Measurements from ENCODE around the gene FBF1.

The FBF1 gene

GRCh38 chr17:75898065-75898464 lies 42.8 kb downstream of the FBF1 start:
- Histone ChIP-seq H3K27me3 (ENCODE audit: control insufficient read depth in 5 of 5, insufficient read depth in 4 of 5, low read length in 5 of 5) (no peaks in the 10 kb centered on the region), H3K36me3 (ENCODE audit: control insufficient read depth in 5 of 5, insufficient read depth in 5 of 5, low read length in 5 of 5) (peaks cover 0 to 52% (median 47%) of the 10 kb centered on the region in 5 donors), H3K9me3 (ENCODE audit: control insufficient read depth in 5 of 5, low read length in 5 of 5) (no peaks in the 10 kb centered on the region), H3K9ac (ENCODE audit: low read length in 5 of 5) (no peak overlapping the region), H3K27ac (ENCODE audit: low read depth, low read length) (peak overlapping the region; percentile 76), H3K4me3 (ENCODE audit: low read depth in 1 of 5, low read length in 5 of 5) (no peak overlapping the region), H3K4me1 (ENCODE audit: control insufficient read depth in 5 of 5, insufficient read depth in 5 of 5, low read length in 5 of 5) (peaks cover 2 to 47% (median 30%) of the 10 kb centered on the region in 5 donors)

GRCh38 chr17:75897160-75898019 lies 43.5 kb downstream of the FBF1 start:
- Histone ChIP-seq H3K4me1 (ENCODE audit: control insufficient read depth in 5 of 5, insufficient read depth in 5 of 5, low read length in 5 of 5) (peaks cover 2 to 50% (median 30%) of the 10 kb centered on the region in 5 donors), H3K4me3 (ENCODE audit: low read depth in 1 of 5, low read length in 5 of 5) (peak overlapping the region in 4 of 5 donors; percentile 22 to 83 (median 60)), H3K27ac (ENCODE audit: low read depth, low read length) (peak overlapping the region; percentile 76), H3K9ac (ENCODE audit: low read length in 5 of 5) (peak overlapping the region in 4 of 5 donors; percentile 43 to 77 (median 68)), H3K9me3 (ENCODE audit: control insufficient read depth in 5 of 5, low read length in 5 of 5) (no peaks in the 10 kb centered on the region), H3K36me3 (ENCODE audit: control insufficient read depth in 5 of 5, insufficient read depth in 5 of 5, low read length in 5 of 5) (peaks cover 0 to 49% (median 42%) of the 10 kb centered on the region in 5 donors), H3K27me3 (ENCODE audit: control insufficient read depth in 5 of 5, insufficient read depth in 4 of 5, low read length in 5 of 5) (no peaks in the 10 kb centered on the region)

GRCh38 chr17:75896415-75897159 lies 44.3 kb downstream of the FBF1 start, which contains the start of gene TRIM65:
TRIM65 (minus strand) TSS chr17:75896951; CDS start chr17:75896937, 14 bp downstream.
- peak within 1 kb of the TSS; percentile 63 to 78 (median 77) for H3K9ac ChIP-seq (ENCODE audit: low read length in 5 of 5)
- no peaks in the 10 kb centered on the region for H3K27me3 ChIP-seq (ENCODE audit: control insufficient read depth in 5 of 5, insufficient read depth in 4 of 5, low read length in 5 of 5)
- peak within 1 kb of the TSS; percentile 62 to 83 (median 71) for H3K4me3 ChIP-seq (ENCODE audit: low read depth in 1 of 5, low read length in 5 of 5)
- no peaks in the 10 kb centered on the region for H3K9me3 ChIP-seq (ENCODE audit: control insufficient read depth in 5 of 5, low read length in 5 of 5)
- peak within 1 kb of the TSS; percentile 76 for H3K27ac ChIP-seq (ENCODE audit: low read depth, low read length)
- H3K4me1 ChIP-seq (ENCODE audit: control insufficient read depth in 5 of 5, insufficient read depth in 5 of 5, low read length in 5 of 5): peaks cover 2 to 54% (median 30%) of the 10 kb centered on the region in 5 donors
- H3K36me3 ChIP-seq (ENCODE audit: control insufficient read depth in 5 of 5, insufficient read depth in 5 of 5, low read length in 5 of 5): peaks cover 0 to 49% (median 40%) of the 10 kb centered on the region in 5 donors

GRCh38 chr17:75895370-75896155 lies 45.3 kb downstream of the FBF1 start:
- Histone ChIP-seq H3K4me3 (ENCODE audit: low read depth in 1 of 5, low read length in 5 of 5) (peak overlapping the region; percentile 59 to 83 (median 66)), H3K36me3 (ENCODE audit: control insufficient read depth in 5 of 5, insufficient read depth in 5 of 5, low read length in 5 of 5) (peaks cover 0 to 49% (median 40%) of the 10 kb centered on the region in 5 donors), H3K27ac (ENCODE audit: low read depth, low read length) (peak overlapping the region; percentile 76), H3K9me3 (ENCODE audit: control insufficient read depth in 5 of 5, low read length in 5 of 5) (no peaks in the 10 kb centered on the region), H3K9ac (ENCODE audit: low read length in 5 of 5) (peak overlapping the region in 4 of 5 donors; percentile 63 to 78 (median 73)), H3K27me3 (ENCODE audit: control insufficient read depth in 5 of 5, insufficient read depth in 4 of 5, low read length in 5 of 5) (no peaks in the 10 kb centered on the region), H3K4me1 (ENCODE audit: control insufficient read depth in 5 of 5, insufficient read depth in 5 of 5, low read length in 5 of 5) (peaks cover 2 to 55% (median 30%) of the 10 kb centered on the region in 5 donors)

- Histone ChIP-seq H3K4me1 (ENCODE audit: control insufficient read depth in 5 of 5, insufficient read depth in 5 of 5, low read length in 5 of 5) (peaks cover 2 to 44% (median 30%) of the 10 kb centered on the region in 5 donors), H3K9me3 (ENCODE audit: control insufficient read depth in 5 of 5, low read length in 5 of 5) (no peaks in the 10 kb centered on the region), H3K27me3 (ENCODE audit: control insufficient read depth in 5 of 5, insufficient read depth in 4 of 5, low read length in 5 of 5) (no peaks in the 10 kb centered on the region), H3K9ac (ENCODE audit: low read length in 5 of 5) (peak overlapping the region in 3 of 5 donors; percentile 16 to 53 (median 33)), H3K36me3 (ENCODE audit: control insufficient read depth in 5 of 5, insufficient read depth in 5 of 5, low read length in 5 of 5) (peaks cover 0 to 51% (median 40%) of the 10 kb centered on the region in 5 donors), H3K27ac (ENCODE audit: low read depth, low read length) (no peak overlapping the region), H3K4me3 (ENCODE audit: low read depth in 1 of 5, low read length in 5 of 5) (no peak overlapping the region)
Measured at GRCh38 chr17:75894049-75894733, 46.7 kb downstream of the FBF1 start.

GRCh38 chr17:75893305-75894048 lies 47.4 kb downstream of the FBF1 start:
- Histone ChIP-seq H3K4me3 (ENCODE audit: low read depth in 1 of 5, low read length in 5 of 5) (no peak overlapping the region), H3K9me3 (ENCODE audit: control insufficient read depth in 5 of 5, low read length in 5 of 5) (no peaks in the 10 kb centered on the region), H3K27ac (ENCODE audit: low read depth, low read length) (no peak overlapping the region), H3K36me3 (ENCODE audit: control insufficient read depth in 5 of 5, insufficient read depth in 5 of 5, low read length in 5 of 5) (peaks cover 0 to 45% (median 34%) of the 10 kb centered on the region in 5 donors), H3K9ac (ENCODE audit: low read length in 5 of 5) (peak overlapping the region in 2 of 5 donors; percentile 7 to 33), H3K27me3 (ENCODE audit: control insufficient read depth in 5 of 5, insufficient read depth in 4 of 5, low read length in 5 of 5) (no peaks in the 10 kb centered on the region), H3K4me1 (ENCODE audit: control insufficient read depth in 5 of 5, insufficient read depth in 5 of 5, low read length in 5 of 5) (peaks cover 2 to 43% (median 30%) of the 10 kb centered on the region in 5 donors)

GRCh38 chr17:75892556-75893224 lies 48.2 kb downstream of the FBF1 start:
- Histone ChIP-seq H3K9ac (ENCODE audit: low read length in 5 of 5) (no peak overlapping the region), H3K4me3 (ENCODE audit: low read depth in 1 of 5, low read length in 5 of 5) (no peak overlapping the region), H3K36me3 (ENCODE audit: control insufficient read depth in 5 of 5, insufficient read depth in 5 of 5, low read length in 5 of 5) (peaks cover 0 to 38% (median 28%) of the 10 kb centered on the region in 5 donors), H3K27me3 (ENCODE audit: control insufficient read depth in 5 of 5, insufficient read depth in 4 of 5, low read length in 5 of 5) (no peaks in the 10 kb centered on the region), H3K27ac (ENCODE audit: low read depth, low read length) (no peak overlapping the region), H3K9me3 (ENCODE audit: control insufficient read depth in 5 of 5, low read length in 5 of 5) (no peaks in the 10 kb centered on the region), H3K4me1 (ENCODE audit: control insufficient read depth in 5 of 5, insufficient read depth in 5 of 5, low read length in 5 of 5) (peaks cover 2 to 43% (median 30%) of the 10 kb centered on the region in 5 donors)
